Hepatocyte (in vitro differentiated cells): Measurements from ENCODE around the gene MITF.

ENCODE experiments used
- CTCF ChIP-seq: fragments of 200-600 bp; sonication (generic); IDR thresholded peaks from 2 replicates; pipeline ENCODE4 v1.5.1; 2016; ENCODE audit warnings: antibody characterized with exemption, mild to moderate bottlenecking; ENCODE audit not compliant: poor library complexity
- EZH2 ChIP-seq: fragments of 200-600 bp; sonication (generic); IDR thresholded peaks from 2 replicates; pipeline ENCODE4 v1.6.1; 2016; ENCODE audit warnings: antibody characterized with exemption, mild to moderate bottlenecking, borderline replicate concordance

DNA sequence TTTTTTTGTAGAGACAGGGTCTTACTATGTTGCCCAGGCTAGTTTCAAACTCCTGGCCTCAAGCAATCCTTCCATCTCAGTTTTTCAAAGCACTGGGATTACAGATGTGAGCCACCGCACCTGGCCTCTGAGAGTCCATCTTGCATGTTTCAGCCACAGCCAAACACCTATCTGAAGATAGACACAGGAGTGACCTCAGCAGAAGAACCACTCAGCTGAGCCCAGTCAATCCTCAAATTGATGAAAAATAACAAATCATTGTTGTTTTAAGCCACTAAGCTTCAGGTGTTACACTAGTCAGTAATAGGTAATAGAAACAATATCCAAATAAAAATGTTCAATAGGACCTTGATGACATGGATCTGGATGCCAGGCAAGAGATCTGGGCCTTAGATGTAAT, 38.3 kb upstream of the MITF start:
- TF ChIP-seq EZH2 (no peak), CTCF (no peak)
